Measurements from ENCODE around the gene HOTAIR. TPM values are rescaled to one million over a fixed set of nuclear protein-coding genes. Genes with fewer than 3 reads are reported as not detected.

The HOTAIR gene
- total RNA-seq, 1 donor from 2014 or later = not detected

DNA sequence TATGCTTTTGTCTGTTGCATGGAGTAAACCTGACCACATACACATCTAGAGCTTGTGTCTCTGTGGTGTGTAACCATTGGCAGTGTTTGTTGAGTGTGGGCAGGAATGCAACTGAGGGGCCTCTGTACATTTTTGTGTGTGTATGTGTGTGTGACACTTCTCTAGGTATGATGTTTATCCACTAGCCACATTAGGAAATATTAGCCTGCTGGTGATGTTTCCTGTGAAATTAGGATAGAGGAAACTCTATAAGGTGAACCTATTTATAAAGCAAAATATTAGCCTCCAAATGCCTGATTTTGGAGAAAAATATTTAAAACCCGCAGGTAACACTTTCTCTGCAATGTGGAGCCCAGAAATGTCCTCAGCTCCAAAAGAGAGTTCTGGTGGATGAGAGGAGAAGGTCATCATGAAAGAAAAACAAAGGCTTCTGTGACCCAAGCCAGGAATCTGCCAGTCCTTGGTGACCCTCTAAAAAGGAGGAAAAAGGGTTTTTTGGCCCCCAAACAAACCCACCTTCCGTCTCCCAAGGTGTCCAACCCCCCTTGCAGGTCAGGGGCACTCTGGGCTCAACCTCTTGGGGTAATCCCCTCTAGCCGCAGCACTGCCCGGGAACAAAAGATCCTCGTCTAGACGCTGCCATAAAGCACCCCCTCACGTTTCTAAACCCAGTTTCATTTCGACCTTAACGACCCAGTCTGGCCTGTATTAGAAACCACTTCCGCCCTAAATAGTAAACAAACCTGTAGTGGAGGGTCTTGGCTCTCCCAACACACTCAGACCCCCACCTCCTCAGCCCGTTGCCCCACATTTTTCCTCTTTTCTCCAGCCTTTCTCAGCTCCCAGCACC is 3.1 kb upstream of the HOTAIR start:
- TF ChIP-seq EZH2 (IDR thresholded peaks at IDR 0.05; ENCODE audit: insufficient read depth, low read length) = no peak
- TF ChIP-seq, protein P1, sequence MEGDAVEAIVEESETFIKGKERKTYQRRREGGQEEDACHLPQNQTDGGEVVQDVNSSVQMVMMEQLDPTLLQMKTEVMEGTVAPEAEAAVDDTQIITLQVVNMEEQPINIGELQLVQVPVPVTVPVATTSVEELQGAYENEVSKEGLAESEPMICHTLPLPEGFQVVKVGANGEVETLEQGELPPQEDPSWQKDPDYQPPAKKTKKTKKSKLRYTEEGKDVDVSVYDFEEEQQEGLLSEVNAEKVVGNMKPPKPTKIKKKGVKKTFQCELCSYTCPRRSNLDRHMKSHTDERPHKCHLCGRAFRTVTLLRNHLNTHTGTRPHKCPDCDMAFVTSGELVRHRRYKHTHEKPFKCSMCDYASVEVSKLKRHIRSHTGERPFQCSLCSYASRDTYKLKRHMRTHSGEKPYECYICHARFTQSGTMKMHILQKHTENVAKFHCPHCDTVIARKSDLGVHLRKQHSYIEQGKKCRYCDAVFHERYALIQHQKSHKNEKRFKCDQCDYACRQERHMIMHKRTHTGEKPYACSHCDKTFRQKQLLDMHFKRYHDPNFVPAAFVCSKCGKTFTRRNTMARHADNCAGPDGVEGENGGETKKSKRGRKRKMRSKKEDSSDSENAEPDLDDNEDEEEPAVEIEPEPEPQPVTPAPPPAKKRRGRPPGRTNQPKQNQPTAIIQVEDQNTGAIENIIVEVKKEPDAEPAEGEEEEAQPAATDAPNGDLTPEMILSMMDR (IDR thresholded peaks at IDR 0.05; ENCODE audit: insufficient read depth, low read depth, low read length) = no peak
- Mint-ChIP-seq H3K27me3 (ENCODE audit: low read depth, unreplicated experiment) (peaks cover 84% of the 10 kb centered on the region), H3K36me3 (ENCODE audit: low read depth, unreplicated experiment) (no peaks in the 10 kb centered on the region), H3K9me3 (ENCODE audit: unreplicated experiment) (peaks cover 14% of the 10 kb centered on the region), H3K27ac (ENCODE audit: unreplicated experiment) (no peak overlapping the region), H3K4me3 (ENCODE audit: unreplicated experiment) (no peak overlapping the region), H3K4me1 (ENCODE audit: low read depth, unreplicated experiment) (no peaks in the 10 kb centered on the region)
- peaks cover 5% of the 10 kb centered on the region for H3K9me3 ChIP-seq (ENCODE audit: insufficient read depth, low read depth, low read length)
- H3K27ac ChIP-seq (ENCODE audit: low read depth, low read length) = no peak overlapping the region
- H3K4me1 ChIP-seq (ENCODE audit: insufficient read depth, low read length) = no peaks in the 10 kb centered on the region
- no peaks in the 10 kb centered on the region for H3K36me3 ChIP-seq (ENCODE audit: insufficient read depth, low read length)
- FAIRE-seq (no peak), DNase-seq (ENCODE audit: low read depth) (no peak)
- no peaks in the 10 kb centered on the region for H4K20me1 ChIP-seq (ENCODE audit: insufficient read depth, low read length)
- H3K4me3 ChIP-seq (ENCODE audit: insufficient read depth, low read depth, low read length) = no peak overlapping the region
- H3K4me2 ChIP-seq (ENCODE audit: low read length) = no peak overlapping the region
- no peak overlapping the region for H2AFZ ChIP-seq (ENCODE audit: low read depth, low read length)
- no peaks in the 10 kb centered on the region for H3K79me2 ChIP-seq (ENCODE audit: insufficient read depth, low read length)
- H3K9ac ChIP-seq (ENCODE audit: low read length) = no peak overlapping the region
- H3K27me3 ChIP-seq (ENCODE audit: insufficient read depth, low read length) = peaks cover 93% of the 10 kb centered on the region

DNA sequence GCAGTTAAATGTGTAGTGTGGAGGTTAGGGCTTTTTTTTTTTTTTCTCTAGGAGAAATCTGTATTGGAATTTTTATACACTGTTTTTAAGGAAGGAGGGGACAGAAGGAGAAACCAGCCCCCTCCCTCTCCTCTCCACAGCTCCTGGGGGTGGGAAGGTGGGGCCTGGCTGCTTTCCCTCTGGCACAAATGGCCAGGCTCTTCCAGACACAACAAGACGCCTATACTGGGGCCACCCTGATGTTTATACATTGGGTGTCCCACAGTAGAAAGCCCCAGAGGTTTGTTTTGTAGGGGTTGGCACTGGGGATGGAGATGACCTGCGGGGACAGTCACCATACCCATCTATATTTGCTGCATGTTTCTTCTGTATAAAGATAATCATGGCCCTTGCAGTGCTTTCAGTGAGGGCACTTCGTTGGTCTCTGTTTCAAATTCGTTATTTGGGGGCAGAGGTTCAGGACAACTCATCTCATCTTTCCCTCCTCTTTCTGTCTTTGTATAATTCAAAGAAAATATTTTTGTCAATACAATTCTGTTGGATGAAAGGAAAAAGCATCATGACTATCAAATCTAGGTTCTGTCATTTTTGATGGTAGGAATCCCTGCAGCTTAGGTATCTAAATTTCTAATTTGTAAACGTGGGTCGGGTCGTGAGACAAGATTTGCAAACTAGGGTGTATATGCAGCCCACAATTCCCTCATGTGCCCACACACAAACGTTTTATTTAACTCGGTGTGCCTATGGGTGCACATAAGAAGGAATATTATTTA is 2.3 kb upstream of the HOTAIR start:
- TF ChIP-seq EZH2 (IDR thresholded peaks at IDR 0.05; ENCODE audit: insufficient read depth, low read length) = no peak
- TF ChIP-seq, protein P1 (IDR thresholded peaks at IDR 0.05; ENCODE audit: insufficient read depth, low read depth, low read length) = no peak
- H3K4me3 ChIP-seq (ENCODE audit: insufficient read depth, low read depth, low read length) = no peak overlapping the region
- H3K36me3 Mint-ChIP-seq (ENCODE audit: low read depth, unreplicated experiment) = no peaks in the 10 kb centered on the region
- H4K20me1 ChIP-seq (ENCODE audit: insufficient read depth, low read length) = no peaks in the 10 kb centered on the region
- H3K27ac Mint-ChIP-seq (ENCODE audit: unreplicated experiment) = no peak overlapping the region
- no peak overlapping the region for H3K4me3 Mint-ChIP-seq (ENCODE audit: unreplicated experiment)
- no peak overlapping the region for H2AFZ ChIP-seq (ENCODE audit: low read depth, low read length)
- FAIRE-seq (no peak), DNase-seq (ENCODE audit: low read depth) (no peak)
- no peak overlapping the region for H3K27ac ChIP-seq (ENCODE audit: low read depth, low read length)
- no peak overlapping the region for H3K9ac ChIP-seq (ENCODE audit: low read length)
- no peaks in the 10 kb centered on the region for H3K4me1 ChIP-seq (ENCODE audit: insufficient read depth, low read length)
- no peak overlapping the region for H3K4me2 ChIP-seq (ENCODE audit: low read length)
- no peaks in the 10 kb centered on the region for H3K4me1 Mint-ChIP-seq (ENCODE audit: low read depth, unreplicated experiment)
- H3K27me3 Mint-ChIP-seq (ENCODE audit: low read depth, unreplicated experiment) = peaks cover 86% of the 10 kb centered on the region
- no peaks in the 10 kb centered on the region for H3K36me3 ChIP-seq (ENCODE audit: insufficient read depth, low read length)
- peaks cover 15% of the 10 kb centered on the region for H3K9me3 Mint-ChIP-seq (ENCODE audit: unreplicated experiment)
- peaks cover 5% of the 10 kb centered on the region for H3K9me3 ChIP-seq (ENCODE audit: insufficient read depth, low read depth, low read length)
- H3K79me2 ChIP-seq (ENCODE audit: insufficient read depth, low read length) = no peaks in the 10 kb centered on the region
- H3K27me3 ChIP-seq (ENCODE audit: insufficient read depth, low read length) = peaks cover 93% of the 10 kb centered on the region

All from astrocyte (in vitro differentiated cells and primary cell).